AG10803 (cell line): Measurements from ENCODE around the gene OSR1.
A peak's percentile ranks its signal among the peaks of the same experiment; 100 is the strongest.

Experiments
- DNase-seq: peaks from one replicate; pipeline ENCODE4 v3.0.0; 2010; ENCODE audit warnings: low read depth
- H3K4me3 ChIP-seq: 2 replicates; pipeline ENCODE4 v1.5.1; 2011; ENCODE audit warnings: mild to moderate bottlenecking, low read length, control low read depth
- TF ChIP-seq, protein P1 (sequence below): conservative IDR thresholded peaks from 2 replicates; pipeline ENCODE4 v1.5.1; 2011; ENCODE audit warnings: mild to moderate bottlenecking, low read length, control low read depth, inconsistent platforms

The OSR1 gene

DNA sequence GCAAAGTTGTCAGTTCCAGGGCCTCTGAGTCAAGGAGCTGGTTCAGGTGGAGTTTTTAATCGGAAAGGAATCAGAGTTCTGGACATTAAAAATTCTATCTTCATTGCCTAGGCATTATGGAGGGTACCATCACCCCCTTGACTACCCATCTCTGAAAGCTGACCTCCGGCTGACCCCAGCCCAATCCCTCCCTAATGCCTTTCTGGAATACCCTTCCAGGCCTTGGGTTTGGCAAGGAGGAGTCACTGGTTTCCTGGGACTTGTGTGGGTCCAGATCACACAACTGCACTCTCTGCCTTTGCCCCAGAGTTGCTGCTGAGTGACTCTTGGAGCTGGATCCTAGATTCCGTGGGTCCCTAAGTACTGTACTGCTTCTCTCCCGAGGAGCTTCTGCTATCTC, 1.0 kb upstream of the OSR1 start:
- no peak overlapping the region for H3K4me3 ChIP-seq
- TF ChIP-seq, protein P1, sequence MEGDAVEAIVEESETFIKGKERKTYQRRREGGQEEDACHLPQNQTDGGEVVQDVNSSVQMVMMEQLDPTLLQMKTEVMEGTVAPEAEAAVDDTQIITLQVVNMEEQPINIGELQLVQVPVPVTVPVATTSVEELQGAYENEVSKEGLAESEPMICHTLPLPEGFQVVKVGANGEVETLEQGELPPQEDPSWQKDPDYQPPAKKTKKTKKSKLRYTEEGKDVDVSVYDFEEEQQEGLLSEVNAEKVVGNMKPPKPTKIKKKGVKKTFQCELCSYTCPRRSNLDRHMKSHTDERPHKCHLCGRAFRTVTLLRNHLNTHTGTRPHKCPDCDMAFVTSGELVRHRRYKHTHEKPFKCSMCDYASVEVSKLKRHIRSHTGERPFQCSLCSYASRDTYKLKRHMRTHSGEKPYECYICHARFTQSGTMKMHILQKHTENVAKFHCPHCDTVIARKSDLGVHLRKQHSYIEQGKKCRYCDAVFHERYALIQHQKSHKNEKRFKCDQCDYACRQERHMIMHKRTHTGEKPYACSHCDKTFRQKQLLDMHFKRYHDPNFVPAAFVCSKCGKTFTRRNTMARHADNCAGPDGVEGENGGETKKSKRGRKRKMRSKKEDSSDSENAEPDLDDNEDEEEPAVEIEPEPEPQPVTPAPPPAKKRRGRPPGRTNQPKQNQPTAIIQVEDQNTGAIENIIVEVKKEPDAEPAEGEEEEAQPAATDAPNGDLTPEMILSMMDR, result no peak
- no peak for DNase-seq

- TF ChIP-seq, protein P1, result no peak
Measured at GRCh38 chr2:19359021-19359357, 566 bp upstream of the OSR1 start.

DNA sequence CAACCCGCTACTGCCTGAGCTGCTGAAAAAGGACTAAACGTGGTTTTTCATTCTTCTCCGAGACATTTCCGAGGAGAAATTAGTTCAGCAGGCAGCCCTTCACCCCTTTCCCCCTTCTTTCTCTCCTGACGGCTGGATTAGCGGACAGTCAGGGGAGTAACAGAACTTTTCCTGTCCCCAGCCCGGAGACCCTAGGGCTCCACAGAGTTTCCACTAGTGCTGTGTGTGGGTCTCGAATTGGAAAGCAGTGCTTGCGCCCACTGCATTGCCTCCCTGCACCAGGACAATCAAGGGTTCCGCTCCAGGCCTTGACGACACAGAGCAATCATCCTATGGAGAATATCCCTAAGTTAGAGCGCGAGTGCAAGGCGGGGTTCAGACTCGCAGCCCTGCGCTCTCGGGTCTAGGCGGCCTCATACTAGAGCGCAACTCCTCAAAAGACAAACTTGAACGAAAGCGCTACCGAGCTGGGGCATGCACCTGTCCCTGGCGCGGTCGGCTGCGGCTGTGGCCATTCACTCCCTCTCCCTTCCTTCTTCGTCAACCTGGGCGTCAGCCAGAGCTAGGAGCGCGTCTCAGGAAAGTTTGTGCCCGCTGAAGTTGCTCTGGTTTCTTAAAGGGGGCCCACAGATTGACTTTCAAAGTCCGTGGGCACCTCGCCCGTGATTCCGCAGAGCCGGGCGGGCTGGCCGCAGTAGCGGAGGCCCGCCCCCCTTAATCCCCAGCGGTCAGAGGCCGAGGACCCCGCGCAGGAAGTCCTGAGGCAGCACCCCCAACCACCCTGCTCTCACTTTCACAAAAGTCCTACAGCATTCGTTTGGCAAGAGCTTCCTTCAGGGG, 801 bp downstream of the OSR1 start:
- TF ChIP-seq, protein P1, result no peak
- no peak for DNase-seq
- peak overlapping the region; percentile 92 for H3K4me3 ChIP-seq

More at GRCh38 chr2:19359021-19359357, 566 bp upstream of the OSR1 start:
- DNase-seq, result no peak
- peak overlapping the region; percentile 92 for H3K4me3 ChIP-seq

- peak overlapping the region; percentile 92 for H3K4me3 ChIP-seq
- TF ChIP-seq, protein P1, result no peak
- DNase-seq, result no peak
Measured at GRCh38 chr2:19356545-19357401, 1.6 kb downstream of the OSR1 start.

DNA sequence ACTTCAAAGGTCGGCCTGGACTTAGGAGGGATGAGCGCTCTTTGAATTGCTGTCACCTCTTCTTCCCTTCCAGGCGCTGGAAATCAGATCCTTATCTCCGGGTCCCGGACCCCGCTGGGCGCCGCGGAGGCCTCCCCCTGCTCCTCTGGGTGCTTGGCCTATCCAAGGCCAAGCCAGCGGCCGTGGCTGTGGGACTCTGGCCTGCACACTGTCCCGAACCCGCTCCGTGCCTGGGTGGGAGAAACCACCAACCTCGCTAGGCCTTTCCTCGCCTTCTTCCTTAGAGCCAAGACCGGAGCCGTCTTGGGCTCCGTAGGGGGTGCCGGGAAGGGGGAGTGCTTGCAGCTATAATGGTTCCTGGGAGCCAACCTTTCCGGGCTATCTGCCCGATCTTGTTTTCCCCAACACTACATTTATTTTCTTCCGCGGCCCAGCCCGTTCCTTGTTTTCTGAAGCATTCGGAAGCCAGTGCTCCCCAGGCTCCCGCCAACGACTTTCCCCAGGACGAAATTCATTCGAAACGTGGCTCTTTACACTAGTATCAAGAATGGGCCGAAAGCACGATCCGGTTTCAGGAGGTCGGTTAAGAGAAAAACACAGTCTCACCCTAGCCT, 2.4 kb downstream of the OSR1 start:
- DNase-seq, result no peak
- peak overlapping the region; percentile 92 for H3K4me3 ChIP-seq
- TF ChIP-seq, protein P1, result no peak

DNA sequence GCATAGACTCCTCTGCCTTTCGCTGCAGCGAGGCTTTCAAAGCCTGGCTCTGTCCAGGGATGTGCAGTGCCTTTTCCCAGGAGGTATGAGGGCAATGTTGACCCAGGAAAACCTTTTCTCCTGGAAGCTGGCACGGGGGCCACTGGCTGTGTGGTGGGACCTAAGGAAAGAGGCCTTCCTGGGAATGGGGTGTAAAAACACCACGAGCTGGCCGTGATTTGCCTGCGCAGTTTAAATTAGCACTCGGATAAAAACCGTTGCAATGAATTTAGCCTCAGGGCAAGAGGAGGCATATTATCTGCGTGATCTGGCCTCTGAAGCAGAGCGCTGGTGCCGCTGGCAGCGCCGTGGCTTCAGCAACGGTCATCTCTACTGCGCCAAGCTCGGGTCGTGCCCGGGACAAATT, 3.0 kb downstream of the OSR1 start:
- DNase-seq, result no peak
- peak overlapping the region; percentile 92 for H3K4me3 ChIP-seq
- TF ChIP-seq, protein P1, result no peak
